ENCODE data around the gene CRYGS.

CRYGS gene

GRCh38 chr3:186567072-186567921 lies 23.1 kb upstream of the CRYGS start, which contains the start of gene TBCCD1:
TBCCD1 (minus strand) TSS chr3:186567339; CDS start chr3:186564329, 3,010 bp downstream.
- TF ChIP-seq POLR2AphosphoS5 (IDR thresholded peaks at IDR 0.05; ENCODE audit: low read depth, low read length) (peak; percentile 94), TAF1 (IDR thresholded peaks at IDR 0.05; ENCODE audit: low read depth, low read length) (peak; percentile 91), PAX5 (IDR thresholded peaks at IDR 0.05; ENCODE audit: insufficient read depth, low read length, severe bottlenecking) (peak; percentile 84), SPI1 (IDR thresholded peaks at IDR 0.05; ENCODE audit: low read depth, low read length) (no peak), POU2F2 (IDR thresholded peaks at IDR 0.05; ENCODE audit: low read depth, low read length) (peak; percentile 52), POLR2A (IDR thresholded peaks at IDR 0.05; ENCODE audit: low read depth, low read length) (peak; percentile 97)
- DNase-seq (ENCODE audit: insufficient read length, low spot score): peak; percentile 77
- FAIRE-seq: peak; percentile 97

DNA sequence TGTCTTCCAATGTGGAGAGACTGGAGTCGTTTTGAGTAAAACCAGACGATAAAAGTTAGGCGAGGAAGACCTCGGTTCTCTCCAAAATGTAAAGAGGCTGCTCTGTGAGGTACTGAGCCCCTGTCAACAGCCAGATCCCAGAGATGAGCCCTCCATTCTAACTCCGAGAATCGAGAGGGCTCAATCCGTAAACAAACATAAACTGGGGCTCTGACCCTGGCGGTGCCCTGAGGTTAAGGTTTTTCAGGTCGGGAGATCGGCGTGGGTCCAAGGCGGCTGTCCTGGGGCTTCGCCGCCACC lies 22.5 kb upstream of the CRYGS start:
- DNase-seq (ENCODE audit: insufficient read length, low spot score) (peak; percentile 10), FAIRE-seq (no peak)
- TF ChIP-seq POLR2A (IDR thresholded peaks at IDR 0.05; ENCODE audit: low read depth, low read length) (no peak), SPI1 (IDR thresholded peaks at IDR 0.05; ENCODE audit: low read depth, low read length) (no peak), POLR2AphosphoS5 (IDR thresholded peaks at IDR 0.05; ENCODE audit: low read depth, low read length) (no peak), PAX5 (IDR thresholded peaks at IDR 0.05; ENCODE audit: insufficient read depth, low read length, severe bottlenecking) (no peak), TAF1 (IDR thresholded peaks at IDR 0.05; ENCODE audit: low read depth, low read length) (no peak), POU2F2 (IDR thresholded peaks at IDR 0.05; ENCODE audit: low read depth, low read length) (no peak)

- no peak for DNase-seq (ENCODE audit: insufficient read length, low spot score)
- no peak for FAIRE-seq
- no peak for TF ChIP-seq POLR2A (IDR thresholded peaks at IDR 0.05; ENCODE audit: low read depth, low read length)
- TF ChIP-seq TAF1 (IDR thresholded peaks at IDR 0.05; ENCODE audit: low read depth, low read length): no peak
- TF ChIP-seq POU2F2 (IDR thresholded peaks at IDR 0.05; ENCODE audit: low read depth, low read length): no peak
- no peak for TF ChIP-seq PAX5 (IDR thresholded peaks at IDR 0.05; ENCODE audit: insufficient read depth, low read length, severe bottlenecking)
- TF ChIP-seq POLR2AphosphoS5 (IDR thresholded peaks at IDR 0.05; ENCODE audit: low read depth, low read length): no peak
Measured at GRCh38 chr3:186564586-186564985, 20.4 kb upstream of the CRYGS start.

GRCh38 chr3:186552408-186553031 lies 8.3 kb upstream of the CRYGS start:
- no peak for FAIRE-seq
- TF ChIP-seq POLR2AphosphoS5 (IDR thresholded peaks at IDR 0.05; ENCODE audit: low read depth, low read length) (no peak), POLR2A (IDR thresholded peaks at IDR 0.05; ENCODE audit: low read depth, low read length) (no peak), TAF1 (IDR thresholded peaks at IDR 0.05; ENCODE audit: low read depth, low read length) (no peak), POU2F2 (IDR thresholded peaks at IDR 0.05; ENCODE audit: low read depth, low read length) (no peak), PAX5 (IDR thresholded peaks at IDR 0.05; ENCODE audit: insufficient read depth, low read length, severe bottlenecking) (no peak), SPI1 (IDR thresholded peaks at IDR 0.05; ENCODE audit: low read depth, low read length) (no peak)
- no peak for DNase-seq (ENCODE audit: insufficient read length, low spot score)

GRCh38 chr3:186551387-186551786 lies 7.2 kb upstream of the CRYGS start:
- FAIRE-seq (no peak), DNase-seq (ENCODE audit: insufficient read length, low spot score) (no peak)
- TF ChIP-seq POU2F2 (IDR thresholded peaks at IDR 0.05; ENCODE audit: low read depth, low read length) (no peak), TAF1 (IDR thresholded peaks at IDR 0.05; ENCODE audit: low read depth, low read length) (no peak), SPI1 (IDR thresholded peaks at IDR 0.05; ENCODE audit: low read depth, low read length) (no peak), POLR2A (IDR thresholded peaks at IDR 0.05; ENCODE audit: low read depth, low read length) (no peak), POLR2AphosphoS5 (IDR thresholded peaks at IDR 0.05; ENCODE audit: low read depth, low read length) (no peak), PAX5 (IDR thresholded peaks at IDR 0.05; ENCODE audit: insufficient read depth, low read length, severe bottlenecking) (no peak)

DNA sequence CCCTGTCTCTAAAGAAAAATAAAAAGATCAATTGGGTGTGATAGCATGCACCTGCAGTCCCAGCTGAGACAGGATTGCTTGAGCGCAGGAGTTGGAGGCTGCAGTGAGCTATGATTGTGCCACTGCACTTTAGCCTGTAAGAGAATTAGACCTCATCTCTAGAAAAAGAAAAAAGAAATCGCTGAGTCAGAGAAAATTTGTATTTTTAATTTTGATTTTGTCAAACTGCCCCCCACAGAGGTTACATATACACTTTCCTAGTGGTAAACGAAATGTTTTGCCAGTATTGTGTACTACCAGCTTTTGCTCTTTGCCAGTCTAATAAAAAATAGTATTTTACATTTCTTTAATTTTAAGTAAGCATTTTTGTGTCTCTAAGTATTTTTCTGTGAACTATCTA lies 5.3 kb upstream of the CRYGS start:
- no peak for DNase-seq (ENCODE audit: insufficient read length, low spot score)
- no peak for FAIRE-seq
- TF ChIP-seq TAF1 (IDR thresholded peaks at IDR 0.05; ENCODE audit: low read depth, low read length) (no peak), POU2F2 (IDR thresholded peaks at IDR 0.05; ENCODE audit: low read depth, low read length) (no peak), SPI1 (IDR thresholded peaks at IDR 0.05; ENCODE audit: low read depth, low read length) (no peak), POLR2AphosphoS5 (IDR thresholded peaks at IDR 0.05; ENCODE audit: low read depth, low read length) (no peak), PAX5 (IDR thresholded peaks at IDR 0.05; ENCODE audit: insufficient read depth, low read length, severe bottlenecking) (no peak), POLR2A (IDR thresholded peaks at IDR 0.05; ENCODE audit: low read depth, low read length) (no peak)

DNA sequence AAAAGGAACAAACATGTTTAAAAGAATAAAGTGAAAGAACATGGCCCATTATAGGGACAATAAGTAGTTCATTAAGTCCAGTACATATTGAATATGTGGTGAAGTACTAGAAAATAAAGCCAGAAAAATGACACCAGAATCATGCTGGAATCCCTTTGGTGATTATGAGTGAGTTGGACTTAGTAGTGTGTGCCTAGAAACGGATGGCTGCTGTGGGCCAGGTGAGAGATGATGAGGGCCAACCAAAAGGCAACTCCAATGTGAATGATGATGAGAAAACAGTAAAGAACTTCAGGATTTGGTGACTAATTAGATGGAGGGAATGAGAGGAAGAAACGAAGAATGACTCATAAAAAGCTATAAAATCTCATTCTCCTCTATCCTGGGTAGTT lies 3.3 kb downstream of the CRYGS start:
- FAIRE-seq (no peak), DNase-seq (ENCODE audit: insufficient read length, low spot score) (no peak)
- TF ChIP-seq SPI1 (IDR thresholded peaks at IDR 0.05; ENCODE audit: low read depth, low read length) (no peak), TAF1 (IDR thresholded peaks at IDR 0.05; ENCODE audit: low read depth, low read length) (no peak), POLR2A (IDR thresholded peaks at IDR 0.05; ENCODE audit: low read depth, low read length) (no peak), POU2F2 (IDR thresholded peaks at IDR 0.05; ENCODE audit: low read depth, low read length) (no peak), PAX5 (IDR thresholded peaks at IDR 0.05; ENCODE audit: insufficient read depth, low read length, severe bottlenecking) (no peak), POLR2AphosphoS5 (IDR thresholded peaks at IDR 0.05; ENCODE audit: low read depth, low read length) (no peak)

DNA sequence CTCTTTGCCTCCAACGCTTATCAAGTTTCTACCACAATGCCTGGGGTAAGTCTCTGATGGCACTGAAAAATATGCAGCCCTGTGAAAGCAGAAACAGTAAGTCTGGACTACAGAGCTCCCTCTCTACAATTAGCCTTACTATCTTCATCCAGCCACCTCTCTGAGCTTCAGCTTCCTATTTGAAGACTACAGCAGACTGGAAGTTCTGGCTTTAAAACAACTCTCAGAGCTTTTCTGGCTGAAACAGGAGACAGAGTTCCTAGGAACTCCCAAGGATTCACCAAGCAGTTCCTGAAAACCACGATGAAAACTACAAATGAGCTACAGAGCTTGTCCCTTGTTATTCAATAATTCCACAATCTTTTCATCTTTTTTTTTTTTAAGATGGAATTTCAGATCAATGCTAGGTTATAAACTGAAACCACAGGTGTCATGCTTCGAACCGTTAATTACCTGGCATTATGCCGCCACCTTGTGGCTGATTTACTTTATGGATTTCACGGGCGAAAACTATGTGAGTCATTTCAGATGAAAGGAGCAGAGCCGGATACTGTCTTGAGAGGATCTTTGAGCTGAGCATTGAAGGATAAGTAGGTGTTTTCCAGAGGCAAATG lies 3.9 kb downstream of the CRYGS start:
- DNase-seq (ENCODE audit: insufficient read length, low spot score) (no peak), FAIRE-seq (peak; percentile 96)
- TF ChIP-seq POU2F2 (IDR thresholded peaks at IDR 0.05; ENCODE audit: low read depth, low read length) (no peak), PAX5 (IDR thresholded peaks at IDR 0.05; ENCODE audit: insufficient read depth, low read length, severe bottlenecking) (no peak), POLR2A (IDR thresholded peaks at IDR 0.05; ENCODE audit: low read depth, low read length) (no peak), POLR2AphosphoS5 (IDR thresholded peaks at IDR 0.05; ENCODE audit: low read depth, low read length) (no peak), SPI1 (IDR thresholded peaks at IDR 0.05; ENCODE audit: low read depth, low read length) (no peak), TAF1 (IDR thresholded peaks at IDR 0.05; ENCODE audit: low read depth, low read length) (no peak)

DNA sequence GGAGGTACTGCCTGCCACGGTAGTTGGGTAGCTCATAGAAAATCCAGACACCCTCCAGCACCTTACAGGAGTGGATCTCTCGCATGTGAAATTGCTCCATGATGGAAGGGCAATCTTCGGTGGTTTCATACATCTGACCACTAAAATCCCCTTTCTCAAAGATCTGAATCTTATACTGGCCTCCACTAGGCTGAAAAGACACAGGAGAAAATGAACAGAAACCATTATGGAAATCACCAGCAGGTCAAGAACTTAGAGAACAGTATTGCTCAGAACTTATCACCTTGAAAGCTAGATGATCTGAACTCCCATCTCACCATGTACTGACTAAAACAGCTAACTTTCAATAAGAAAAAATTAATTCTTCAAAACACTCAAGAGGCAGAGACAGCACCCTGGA lies 5.4 kb downstream of the CRYGS start:
- no peak for TF ChIP-seq TAF1 (IDR thresholded peaks at IDR 0.05; ENCODE audit: low read depth, low read length)
- no peak for FAIRE-seq

More for the DNA sequence above, 5.4 kb downstream of the CRYGS start:
- DNase-seq (ENCODE audit: insufficient read length, low spot score): no peak

Measured in GM12891 (cell line).